DMS53 (cell line): ENCODE results near the gene BCL7A.

Source experiments
- DNase-seq: peaks from one replicate; lab custom pipeline; 2025; lab: John Stamatoyannopoulos, UW

BCL7A gene

GRCh38 chr12:122001466-122002209 is 20.0 kb upstream of the BCL7A start:
- no peak for DNase-seq

GRCh38 chr12:122003651-122004611 is 17.8 kb upstream of the BCL7A start:
- DNase-seq: no peak

- no peak for DNase-seq
Measured at GRCh38 chr12:122004633-122005071, 17.0 kb upstream of the BCL7A start.

GRCh38 chr12:122005252-122005776 is 16.4 kb upstream of the BCL7A start:
- DNase-seq: no peak

GRCh38 chr12:122006186-122006926 is 15.3 kb upstream of the BCL7A start:
- DNase-seq: no peak

- no peak for DNase-seq
Measured at GRCh38 chr12:122009741-122010140, 11.9 kb upstream of the BCL7A start.

- no peak for DNase-seq
Measured at GRCh38 chr12:122012184-122012583, 9.5 kb upstream of the BCL7A start.

- no peak for DNase-seq
Measured at GRCh38 chr12:122013136-122013535, 8.5 kb upstream of the BCL7A start.

- no peak for DNase-seq
Measured at GRCh38 chr12:122013791-122014590, 7.7 kb upstream of the BCL7A start.

GRCh38 chr12:122014781-122015180 is 6.9 kb upstream of the BCL7A start:
- DNase-seq: no peak

GRCh38 chr12:122018457-122018856 is 3.2 kb upstream of the BCL7A start:
- DNase-seq: no peak

- DNase-seq: no peak
Measured at GRCh38 chr12:122018937-122019336, 2.7 kb upstream of the BCL7A start.

- DNase-seq: no peak
Measured at GRCh38 chr12:122020795-122021192, 890 bp upstream of the BCL7A start.

- peak; percentile 64 for DNase-seq
Measured at GRCh38 chr12:122021193-122021821, 377 bp upstream of the BCL7A start.

GRCh38 chr12:122022393-122023338 is 982 bp downstream of the BCL7A start:
- DNase-seq: peak; percentile 76

GRCh38 chr12:122023339-122024131 is 1.9 kb downstream of the BCL7A start:
- peak; percentile 87 for DNase-seq

GRCh38 chr12:122024132-122024785 is 2.6 kb downstream of the BCL7A start:
- no peak for DNase-seq

GRCh38 chr12:122026706-122027333 is 5.1 kb downstream of the BCL7A start:
- no peak for DNase-seq
